ENCODE results near the gene RAP1GAP2.

DNA sequence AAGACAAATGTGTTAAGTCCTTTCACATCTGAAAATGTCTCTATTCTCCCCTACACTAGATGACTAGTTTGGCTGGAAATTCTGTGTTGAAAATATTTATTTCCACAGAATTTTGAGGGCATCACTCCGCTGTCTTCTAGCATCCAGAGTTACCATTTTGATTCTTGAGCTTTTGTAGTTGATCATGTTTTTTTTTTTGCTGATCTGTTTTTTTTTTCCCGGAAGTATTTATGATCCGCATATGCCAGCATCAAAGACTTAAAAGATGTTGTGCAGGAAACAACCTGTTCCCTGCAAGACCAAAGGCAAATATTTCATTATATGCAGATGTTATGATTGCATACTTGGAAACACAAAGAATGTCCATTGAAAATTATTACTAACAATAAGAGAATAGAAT lies 250.5 kb downstream of the RAP1GAP2 start:
- no peak for TF ChIP-seq ZBTB8A (tag by site-specific recombination; IDR thresholded peaks at IDR 0.05)
- no peak for TF ChIP-seq GLI2 (tag by site-specific recombination; IDR thresholded peaks at IDR 0.05; ENCODE audit: borderline replicate concordance, low read depth)
- TF ChIP-seq ZNF416 (tag by site-specific recombination; IDR thresholded peaks at IDR 0.05): no peak
- TF ChIP-seq YY1 (tag by site-specific recombination; IDR thresholded peaks at IDR 0.05): no peak
- no peak for TF ChIP-seq SP3 (tag by site-specific recombination; IDR thresholded peaks at IDR 0.05)
- no peak for TF ChIP-seq CTCF (tag by site-specific recombination; IDR thresholded peaks at IDR 0.05)
- TF ChIP-seq, protein P1, sequence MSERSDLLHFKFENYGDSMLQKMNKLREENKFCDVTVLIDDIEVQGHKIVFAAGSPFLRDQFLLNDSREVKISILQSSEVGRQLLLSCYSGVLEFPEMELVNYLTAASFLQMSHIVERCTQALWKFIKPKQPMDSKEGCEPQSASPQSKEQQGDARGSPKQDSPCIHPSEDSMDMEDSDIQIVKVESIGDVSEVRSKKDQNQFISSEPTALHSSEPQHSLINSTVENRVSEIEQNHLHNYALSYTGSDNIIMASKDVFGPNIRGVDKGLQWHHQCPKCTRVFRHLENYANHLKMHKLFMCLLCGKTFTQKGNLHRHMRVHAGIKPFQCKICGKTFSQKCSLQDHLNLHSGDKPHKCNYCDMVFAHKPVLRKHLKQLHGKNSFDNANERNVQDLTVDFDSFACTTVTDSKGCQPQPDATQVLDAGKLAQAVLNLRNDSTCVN (tag by site-specific recombination; optimal IDR thresholded peaks at IDR 0.05): no peak
- no peak for TF ChIP-seq SCRT2 (tag by site-specific recombination; IDR thresholded peaks at IDR 0.05)
- TF ChIP-seq ZNF701 (tag by site-specific recombination; IDR thresholded peaks at IDR 0.05): no peak
- TF ChIP-seq ZNF391 (tag by site-specific recombination; IDR thresholded peaks at IDR 0.05; ENCODE audit: borderline replicate concordance, low read depth): no peak
- no peak for TF ChIP-seq ZSCAN5A (tag by site-specific recombination; IDR thresholded peaks at IDR 0.05)
